GM12864 (cell line): ENCODE results near the gene DCLK3.

ENCODE experiments used
- DNase-seq: peaks from one replicate; pipeline ENCODE4 v3.0.0-alpha.2; 2011; ENCODE audit warnings: low read depth
- H3K4me3 ChIP-seq: 2 replicates; pipeline ENCODE4 v1.5.1; 2011; ENCODE audit warnings: mild to moderate bottlenecking, low read depth, low read length, control low read depth
- CTCF ChIP-seq: IDR thresholded peaks from 2 replicates; pipeline ENCODE4 v1.5.1; 2011; ENCODE audit warnings: low read depth, mild to moderate bottlenecking, moderate library complexity, low read length, control low read depth, inconsistent platforms; ENCODE audit errors: missing control alignments

DCLK3 gene

DNA sequence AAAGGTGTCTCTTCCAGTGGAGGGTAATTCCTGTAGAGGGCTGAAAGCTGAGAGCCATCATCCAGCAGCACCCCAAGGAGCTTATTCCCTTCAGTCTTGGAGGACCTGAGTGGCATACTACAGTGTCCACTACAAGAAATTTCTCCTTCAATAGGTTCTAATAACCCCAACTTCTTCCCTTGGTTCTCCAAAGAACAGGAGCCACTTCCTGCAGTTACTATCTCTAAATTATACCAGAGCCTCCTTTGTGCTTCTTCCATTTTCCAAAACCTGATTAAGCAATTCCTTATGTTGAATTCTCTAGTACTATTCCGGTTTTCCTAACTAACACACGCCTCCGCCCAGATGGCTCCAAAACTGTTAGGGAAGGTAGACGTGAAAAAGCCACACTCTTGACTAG lies 50.4 kb downstream of the DCLK3 start:
- DNase-seq: no peak
- TF ChIP-seq CTCF: no peak

GRCh38 chr3:36710606-36711005 lies 53.7 kb downstream of the DCLK3 start:
- no peak overlapping the region for H3K4me3 ChIP-seq
- no peak for TF ChIP-seq CTCF
- DNase-seq: no peak

More for the DNA sequence above, 50.4 kb downstream of the DCLK3 start:
- H3K4me3 ChIP-seq: no peak overlapping the region

- no peak overlapping the region for H3K4me3 ChIP-seq
- no peak for DNase-seq
- TF ChIP-seq CTCF: no peak
These were observed 54.5 kb downstream of the DCLK3 start for GRCh38 chr3:36709826-36710365.

DNA sequence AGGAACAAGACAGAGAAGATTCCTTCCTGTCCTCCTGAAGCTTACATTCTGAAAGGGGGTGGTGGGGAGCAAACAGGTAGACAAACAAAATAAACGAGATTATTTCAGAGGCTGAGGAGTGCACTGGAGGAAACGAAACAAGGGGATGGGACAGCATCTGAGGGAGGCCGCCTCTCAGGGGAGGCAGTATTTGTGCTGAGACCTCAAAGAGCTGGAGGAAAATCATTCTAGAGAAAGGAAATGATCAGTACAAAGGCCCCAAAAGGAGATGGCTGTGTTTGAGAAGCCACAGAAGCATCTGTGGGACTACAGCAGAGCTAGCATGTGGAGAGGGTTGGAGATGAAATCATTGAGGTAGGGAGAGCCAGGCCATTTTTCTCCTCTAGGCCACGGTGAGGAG lies 55.1 kb downstream of the DCLK3 start:
- TF ChIP-seq CTCF: no peak
- no peak for DNase-seq
- H3K4me3 ChIP-seq: no peak overlapping the region

- no peak overlapping the region for H3K4me3 ChIP-seq
- TF ChIP-seq CTCF: peak; percentile 20
- DNase-seq: no peak
These were observed 56.5 kb downstream of the DCLK3 start for GRCh38 chr3:36707623-36708409.

DNA sequence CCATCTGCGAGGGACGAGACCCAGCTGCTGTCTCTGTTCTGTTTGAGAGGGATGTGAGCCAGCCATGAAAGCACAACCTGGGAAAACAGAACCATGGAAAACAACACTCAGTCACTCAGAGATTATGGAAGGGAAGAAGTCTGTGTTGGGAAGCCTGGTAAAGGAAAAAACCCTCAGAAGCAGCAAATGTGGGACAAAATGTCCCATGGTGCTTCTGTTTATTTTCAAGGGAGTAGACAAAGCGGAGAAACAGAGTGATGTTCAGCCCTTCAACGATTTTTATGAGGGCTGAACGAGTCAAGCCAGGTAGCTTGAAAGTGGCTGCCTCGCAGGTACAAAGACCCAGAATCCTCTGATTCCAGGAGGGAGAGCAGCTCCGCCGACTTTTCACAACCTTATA lies 59.3 kb downstream of the DCLK3 start:
- no peak for DNase-seq
- no peak for TF ChIP-seq CTCF
- H3K4me3 ChIP-seq: no peak overlapping the region

DNA sequence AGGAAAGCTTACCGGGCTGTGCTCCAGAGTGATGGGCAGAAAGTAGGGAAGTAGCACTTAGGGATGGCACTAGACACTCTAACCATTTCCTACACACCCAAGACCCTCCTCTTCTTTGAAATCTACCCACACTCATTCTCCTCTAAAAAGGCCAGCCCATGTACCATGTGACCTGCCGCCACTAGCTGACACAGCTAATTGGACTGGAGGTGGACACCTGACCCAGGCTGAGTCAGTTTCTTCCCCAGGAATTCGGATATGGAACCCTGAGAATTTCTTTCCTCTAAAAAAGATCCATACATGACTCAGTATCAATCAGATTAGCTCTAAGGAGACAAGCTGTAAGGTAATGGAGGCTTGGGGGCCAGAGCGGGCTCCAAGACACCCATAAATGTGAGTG lies 60.1 kb downstream of the DCLK3 start:
- DNase-seq: no peak
- H3K4me3 ChIP-seq: no peak overlapping the region
- TF ChIP-seq CTCF: no peak
